Heart left ventricle (tissue), 13 donors: ENCODE results near the gene RNF31.

Experiments
- POLR2A ChIP-seq, 2 donors: fragments of 450-650 bp; IDR thresholded peaks; one replicate each; pipeline ENCODE4 v1.6.1; 2017; ENCODE audit warnings: antibody characterized with exemption in 2 of 2, mild to moderate bottlenecking in 2 of 2, moderate library complexity in 2 of 2
- TF ChIP-seq, protein P1 (sequence below), 12 donors: fragments of 200-600 bp; sonication (generic) in 4 of 12; IDR thresholded peaks; one replicate each; pipeline versions ENCODE4 v1.5.0 to v1.8.0; 2018 to 2022; ENCODE audit warnings: antibody characterized with exemption in 12 of 12, mild to moderate bottlenecking in 5 of 12
- donor health status: ischemic (EF 13 %, LVEDD 7.1; RV severe dilation, severe dysfunction).
- donor health status: DM: no; HTN: yes; CAD: no.
- donor health status: DM: no; HTN: no; CAD: no.
- donor health status: ischemic (EF 25% LVEDD 6.9; RV normal size, moderate dysfunction).
- donor health status: ischemic (EF 25% LVEDD 5.7; RV mildly dilated, moderate dysfunction).
- donor health status: ischemic (EF 35%, LVEDD 5.7; RV mildly dilated, moderate dysfunction).
- donor health status: nonischemic (EF 11% LVEDD 7.7; RV severe dilation, severe dysfunction).
- donor health status: DM: yes; HTN: yes; CAD: no.
- donor health status: PGD.
- donor health status: ischemic (EF 29% LVEDD 5.4; RV normal size, mild dysfunction).
- donor health status: nonischemic (EF 23%, LVEDD 6.1; RV moderate dilation, normal function).

GRCh38 chr14:24189059-24189375 lies 41.7 kb downstream of the RNF31 start:
- TF ChIP-seq, protein P1, sequence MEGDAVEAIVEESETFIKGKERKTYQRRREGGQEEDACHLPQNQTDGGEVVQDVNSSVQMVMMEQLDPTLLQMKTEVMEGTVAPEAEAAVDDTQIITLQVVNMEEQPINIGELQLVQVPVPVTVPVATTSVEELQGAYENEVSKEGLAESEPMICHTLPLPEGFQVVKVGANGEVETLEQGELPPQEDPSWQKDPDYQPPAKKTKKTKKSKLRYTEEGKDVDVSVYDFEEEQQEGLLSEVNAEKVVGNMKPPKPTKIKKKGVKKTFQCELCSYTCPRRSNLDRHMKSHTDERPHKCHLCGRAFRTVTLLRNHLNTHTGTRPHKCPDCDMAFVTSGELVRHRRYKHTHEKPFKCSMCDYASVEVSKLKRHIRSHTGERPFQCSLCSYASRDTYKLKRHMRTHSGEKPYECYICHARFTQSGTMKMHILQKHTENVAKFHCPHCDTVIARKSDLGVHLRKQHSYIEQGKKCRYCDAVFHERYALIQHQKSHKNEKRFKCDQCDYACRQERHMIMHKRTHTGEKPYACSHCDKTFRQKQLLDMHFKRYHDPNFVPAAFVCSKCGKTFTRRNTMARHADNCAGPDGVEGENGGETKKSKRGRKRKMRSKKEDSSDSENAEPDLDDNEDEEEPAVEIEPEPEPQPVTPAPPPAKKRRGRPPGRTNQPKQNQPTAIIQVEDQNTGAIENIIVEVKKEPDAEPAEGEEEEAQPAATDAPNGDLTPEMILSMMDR (IDR thresholded peaks at IDR 0.05): no peak
- TF ChIP-seq POLR2A (IDR thresholded peaks at IDR 0.05): no peak
